Chondrocyte (in vitro differentiated cells): ENCODE results near the gene DBNDD1. TPM values are rescaled to one million over a fixed set of nuclear protein-coding genes. Genes with fewer than 3 reads are reported as not detected.
A peak's percentile ranks its signal among the peaks of the same experiment; 100 is the strongest.

Source experiments
- DNase-seq: peaks from one replicate; pipeline ENCODE4 v3.0.0; 2021; ENCODE audit warnings: mixed read lengths, low spot score
- H3K27ac Mint-ChIP-seq: one replicate; pipeline ENCODE4 v1.8.0; 2021; ENCODE audit warnings: mild to moderate bottlenecking, moderate library complexity, mixed read lengths; ENCODE audit not compliant: unreplicated experiment
- H3K27me3 Mint-ChIP-seq: 2 replicates; pipeline ENCODE4 v1.8.0; 2021; ENCODE audit warnings: low read depth, mixed read lengths
- H3K36me3 Mint-ChIP-seq: 2 replicates; pipeline ENCODE4 v1.8.0; 2021; ENCODE audit warnings: low read depth, mixed read lengths
- H3K4me1 Mint-ChIP-seq: 2 replicates; pipeline ENCODE4 v1.8.0; 2021; ENCODE audit warnings: low read depth, mild to moderate bottlenecking, mixed read lengths
- H3K4me3 Mint-ChIP-seq: one replicate; pipeline ENCODE4 v1.8.0; 2021; ENCODE audit warnings: mild to moderate bottlenecking, moderate library complexity, mixed read lengths; ENCODE audit not compliant: unreplicated experiment
- H3K9me3 Mint-ChIP-seq: 2 replicates; pipeline ENCODE4 v1.8.0; 2021; ENCODE audit warnings: low read depth, mixed read lengths
- CTCF ChIP-seq: fragments of 200-600 bp; sonication (generic); IDR thresholded peaks from 2 replicates; pipeline ENCODE4 v1.5.0; 2021; ENCODE audit warnings: antibody characterized with exemption, mild to moderate bottlenecking, moderate library complexity
- total RNA-seq: library from RNA; stranded (reverse); gene quantifications from 3 replicates; pipeline ENCODE4 v1.2.1, GENCODE V29; 2021

DBNDD1 gene
- total RNA-seq, 1 donor from 2014 or later = 3.7 TPM

GRCh38 chr16:90047714-90048346 is 28.6 kb upstream of the DBNDD1 start:
- no peak for DNase-seq
- peaks cover 4% of the 10 kb centered on the region for H3K36me3 Mint-ChIP-seq
- no peak overlapping the region for H3K27ac Mint-ChIP-seq
- H3K9me3 Mint-ChIP-seq = no peaks in the 10 kb centered on the region
- TF ChIP-seq CTCF = no peak
- H3K4me1 Mint-ChIP-seq = peaks cover 14% of the 10 kb centered on the region
- H3K27me3 Mint-ChIP-seq = no peaks in the 10 kb centered on the region
- no peak overlapping the region for H3K4me3 Mint-ChIP-seq

- no peak overlapping the region for H3K27ac Mint-ChIP-seq
- H3K4me3 Mint-ChIP-seq = peak overlapping the region; percentile 36
- H3K4me1 Mint-ChIP-seq = peaks cover 14% of the 10 kb centered on the region
Measured at GRCh38 chr16:90046971-90047713, 27.9 kb upstream of the DBNDD1 start.

GRCh38 chr16:90046122-90046970 is 27.1 kb upstream of the DBNDD1 start:
- H3K4me1 Mint-ChIP-seq = peaks cover 14% of the 10 kb centered on the region
- no peaks in the 10 kb centered on the region for H3K9me3 Mint-ChIP-seq
- no peak for TF ChIP-seq CTCF
- H3K27me3 Mint-ChIP-seq = no peaks in the 10 kb centered on the region
- H3K4me3 Mint-ChIP-seq = peak overlapping the region; percentile 44
- H3K36me3 Mint-ChIP-seq = peaks cover 4% of the 10 kb centered on the region
- DNase-seq = no peak
- H3K27ac Mint-ChIP-seq = no peak overlapping the region

More at GRCh38 chr16:90046971-90047713, 27.9 kb upstream of the DBNDD1 start:
- Mint-ChIP-seq H3K9me3 (no peaks in the 10 kb centered on the region), H3K36me3 (peaks cover 4% of the 10 kb centered on the region), H3K27me3 (no peaks in the 10 kb centered on the region)
- TF ChIP-seq CTCF = no peak
- no peak for DNase-seq

DNA sequence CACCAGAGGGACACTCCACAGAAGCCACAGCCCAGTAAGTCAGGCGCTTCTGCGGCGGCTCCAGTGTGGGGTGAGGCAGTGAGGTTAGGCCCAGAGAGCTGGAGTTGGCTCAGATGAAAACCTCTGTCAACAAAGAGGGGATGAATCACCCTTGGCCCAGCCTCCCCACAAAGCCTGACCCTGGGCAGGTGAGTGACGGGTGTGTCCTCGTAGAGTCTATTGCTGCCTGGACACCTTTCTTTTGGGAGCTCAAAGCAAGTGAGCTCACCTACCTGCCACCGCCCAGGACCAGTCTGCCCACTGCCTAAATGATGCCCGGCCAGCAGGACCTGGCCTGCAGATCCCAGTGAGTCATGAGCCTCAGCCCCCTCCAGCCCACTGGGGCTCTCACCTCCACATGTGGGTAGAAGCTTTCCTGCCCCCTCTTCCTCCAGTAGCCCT is 24.9 kb upstream of the DBNDD1 start:
- peaks cover 5% of the 10 kb centered on the region for H3K36me3 Mint-ChIP-seq
- H3K4me1 Mint-ChIP-seq = peaks cover 14% of the 10 kb centered on the region
- no peaks in the 10 kb centered on the region for H3K27me3 Mint-ChIP-seq
- H3K27ac Mint-ChIP-seq = no peak overlapping the region
- no peak for TF ChIP-seq CTCF
- H3K4me3 Mint-ChIP-seq = no peak overlapping the region
- DNase-seq = no peak
- no peaks in the 10 kb centered on the region for H3K9me3 Mint-ChIP-seq

DNA sequence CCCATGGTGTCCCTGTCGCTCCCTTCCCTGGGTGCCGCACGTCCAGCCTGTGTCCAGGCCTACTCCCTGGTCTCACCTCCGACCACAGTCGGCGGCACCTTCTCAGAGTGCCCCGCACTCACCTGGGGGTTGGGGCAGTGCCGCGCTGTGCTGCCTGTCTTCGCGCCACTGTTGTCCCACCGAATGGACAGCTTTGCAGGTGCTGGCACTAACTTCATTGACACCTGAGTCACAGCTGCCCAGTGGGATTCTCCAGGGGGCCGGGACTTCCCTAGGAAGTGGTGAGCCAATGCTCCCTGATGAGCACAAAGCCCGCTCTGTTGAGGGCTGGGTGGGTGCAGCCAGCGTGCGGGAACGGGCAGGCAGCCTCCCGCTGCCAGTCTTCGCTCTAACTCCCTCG is 24.3 kb upstream of the DBNDD1 start:
- no peaks in the 10 kb centered on the region for H3K27me3 Mint-ChIP-seq
- no peak overlapping the region for H3K27ac Mint-ChIP-seq
- H3K9me3 Mint-ChIP-seq = no peaks in the 10 kb centered on the region
- no peak for TF ChIP-seq CTCF
- no peak for DNase-seq
- H3K36me3 Mint-ChIP-seq = peaks cover 5% of the 10 kb centered on the region
- H3K4me3 Mint-ChIP-seq = no peak overlapping the region
- H3K4me1 Mint-ChIP-seq = peaks cover 14% of the 10 kb centered on the region
